Activated CD8-positive, alpha-beta memory T cell treated with anti-CD3 and anti-CD28 coated beads for 1 hour (primary cell): ENCODE data around the gene SOSTDC1.

Experiments
- DNase-seq, 2 donors: peaks; one replicate each; pipeline ENCODE4 v3.0.0-alpha.2; 2020; ENCODE audit warnings: low read depth in 1 of 2; ENCODE audit errors: extremely low read depth in 1 of 2

The SOSTDC1 gene

DNA sequence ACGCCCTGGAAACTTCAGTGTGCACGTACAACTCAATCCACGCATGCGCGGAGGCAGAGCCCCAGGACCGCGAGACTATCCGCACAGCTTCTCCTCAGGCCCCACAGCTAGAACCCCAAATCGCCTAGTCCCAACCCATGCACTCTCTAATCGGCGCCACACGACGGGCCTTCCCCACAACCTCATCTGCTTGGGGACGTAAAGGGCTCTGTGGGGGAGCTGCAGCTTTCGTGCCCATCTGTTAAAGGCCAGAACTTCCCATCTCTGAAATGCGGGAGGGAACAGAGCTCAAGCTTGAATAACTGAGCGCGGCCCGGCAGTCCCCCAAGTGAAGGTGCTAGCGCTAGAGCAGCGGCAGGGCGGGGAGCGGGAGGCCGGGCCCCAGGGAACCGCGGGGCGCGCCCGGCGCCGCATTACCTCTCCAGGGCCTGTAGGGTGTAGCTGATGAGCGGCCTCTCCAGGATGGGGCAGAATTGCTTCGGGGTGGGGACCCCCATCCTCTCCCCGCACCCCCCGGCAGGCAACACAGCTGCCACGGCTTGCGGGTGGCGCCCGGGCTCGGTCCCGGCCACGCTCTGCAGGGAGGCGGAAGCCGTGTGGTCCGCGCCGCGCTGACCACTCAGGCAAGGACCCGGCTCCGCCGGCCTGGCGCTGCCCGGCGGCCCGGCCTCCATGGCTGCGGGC lies 44.7 kb downstream of the SOSTDC1 start:
- DNase-seq: peak; percentile 64 to 67

DNA sequence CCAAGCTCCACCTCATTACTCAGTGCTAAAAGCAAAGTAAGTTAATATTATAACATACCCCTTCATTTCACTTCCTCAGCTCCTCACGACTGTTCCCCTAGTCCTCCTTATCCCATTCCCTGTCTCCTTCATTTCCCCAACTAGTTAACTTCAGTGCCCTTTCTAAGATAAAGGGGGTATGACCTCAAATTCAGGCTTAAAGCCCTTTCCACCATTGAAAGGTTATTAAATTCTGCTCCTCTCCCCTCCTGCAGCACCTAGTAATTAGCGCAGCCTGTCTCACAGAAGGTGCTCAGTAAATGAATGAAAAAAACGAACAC lies 45.2 kb downstream of the SOSTDC1 start:
- DNase-seq: no peak

DNA sequence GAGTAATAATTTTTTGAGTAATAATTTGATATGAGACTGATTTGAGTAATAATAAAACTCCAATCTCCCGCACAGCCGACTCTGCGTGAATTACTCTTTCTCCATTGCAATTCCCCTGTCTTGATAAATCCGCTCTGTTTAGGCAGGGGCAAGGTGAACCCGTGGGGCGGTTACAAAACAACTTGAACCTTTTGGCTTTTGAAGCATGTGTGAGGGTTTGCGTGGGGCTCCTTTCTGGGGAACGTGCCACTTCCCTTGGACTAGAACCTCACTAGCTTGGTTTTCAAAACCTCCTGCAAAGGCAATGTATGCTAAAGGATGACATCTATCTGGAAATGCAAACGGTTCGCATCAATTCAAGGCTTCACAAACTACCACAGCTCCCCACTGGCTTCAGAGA lies 45.7 kb downstream of the SOSTDC1 start:
- no peak for DNase-seq

DNA sequence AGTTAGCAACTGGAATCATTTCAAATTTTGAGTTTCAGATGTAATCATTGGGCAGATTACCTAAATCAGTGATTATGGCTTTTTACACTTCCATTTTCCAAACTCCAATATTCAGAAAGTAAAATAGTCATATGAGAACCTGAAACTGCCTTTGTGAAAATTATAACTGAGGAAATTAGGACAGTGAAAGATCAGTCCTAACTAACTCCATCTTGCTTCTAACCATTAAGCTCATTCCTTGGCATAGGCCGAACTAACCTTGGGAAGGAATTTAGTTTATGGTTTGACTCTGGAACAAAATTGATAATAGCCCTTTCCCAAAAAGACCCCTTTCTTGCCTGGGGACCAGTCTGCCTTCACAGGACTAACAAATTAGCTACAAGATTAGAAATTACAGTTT lies 46.4 kb downstream of the SOSTDC1 start:
- no peak for DNase-seq

DNA sequence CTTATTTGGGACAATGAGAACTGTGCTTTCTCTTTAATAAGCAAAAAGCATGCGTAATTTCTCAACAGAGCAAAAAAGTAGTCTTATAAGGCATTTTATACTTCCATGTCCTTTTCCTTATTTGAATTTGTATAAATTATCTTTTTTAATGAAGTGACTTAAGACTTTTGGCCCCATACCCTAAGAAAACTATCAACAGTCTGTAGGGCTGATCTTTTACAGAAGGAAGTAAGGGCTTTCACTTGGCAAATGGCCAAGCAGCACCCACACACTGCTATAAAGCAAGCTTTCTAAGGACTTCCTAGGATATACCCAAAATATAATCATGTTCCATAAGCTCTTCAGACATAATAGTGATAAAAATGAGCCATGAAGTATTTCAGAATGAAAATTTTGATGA lies 47.6 kb downstream of the SOSTDC1 start:
- no peak for DNase-seq

DNA sequence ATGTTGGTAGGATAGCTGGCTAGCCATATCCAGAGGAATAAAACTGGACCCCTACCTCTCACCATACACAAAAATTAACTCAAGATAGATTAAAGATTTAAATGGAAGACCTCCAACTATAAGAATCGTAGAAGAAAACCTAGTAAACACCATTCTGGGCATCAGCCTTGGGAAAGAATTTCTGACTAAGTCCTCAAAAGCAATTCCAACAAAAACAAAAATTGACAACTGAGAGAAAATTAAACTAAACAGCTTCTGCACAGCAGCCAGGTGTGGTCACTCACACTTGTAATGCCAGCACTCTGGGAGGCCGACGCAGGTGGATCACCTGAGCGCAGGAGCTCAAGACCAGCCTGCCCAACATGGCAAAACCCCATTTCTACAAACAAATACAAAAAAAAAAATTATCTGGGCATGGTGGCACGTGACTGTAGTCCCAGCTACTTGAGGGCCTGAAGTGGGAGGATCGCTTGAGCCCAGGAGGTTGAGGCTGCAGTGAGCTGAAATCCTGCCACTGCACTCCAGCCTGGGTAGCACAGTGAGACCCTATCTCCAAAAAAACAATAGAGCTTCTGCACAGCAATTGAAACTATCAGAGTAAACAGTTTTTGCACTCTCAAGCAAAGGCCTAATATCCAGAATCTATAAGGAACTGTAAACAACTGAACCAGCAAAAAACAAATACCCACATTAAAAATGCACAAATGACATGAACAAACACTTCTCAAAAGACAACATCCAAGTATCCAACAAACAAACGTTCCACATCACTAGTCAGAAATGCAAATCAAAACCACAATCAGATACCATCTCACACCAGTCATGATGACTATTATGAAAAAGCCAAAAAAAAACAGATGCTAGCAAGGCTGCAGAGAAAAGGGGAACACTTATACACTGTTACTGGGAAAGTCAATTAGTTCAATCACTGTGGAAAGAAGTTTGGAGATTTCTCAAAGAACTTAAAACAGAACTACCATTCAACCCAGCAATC lies 49.0 kb downstream of the SOSTDC1 start:
- DNase-seq: no peak

DNA sequence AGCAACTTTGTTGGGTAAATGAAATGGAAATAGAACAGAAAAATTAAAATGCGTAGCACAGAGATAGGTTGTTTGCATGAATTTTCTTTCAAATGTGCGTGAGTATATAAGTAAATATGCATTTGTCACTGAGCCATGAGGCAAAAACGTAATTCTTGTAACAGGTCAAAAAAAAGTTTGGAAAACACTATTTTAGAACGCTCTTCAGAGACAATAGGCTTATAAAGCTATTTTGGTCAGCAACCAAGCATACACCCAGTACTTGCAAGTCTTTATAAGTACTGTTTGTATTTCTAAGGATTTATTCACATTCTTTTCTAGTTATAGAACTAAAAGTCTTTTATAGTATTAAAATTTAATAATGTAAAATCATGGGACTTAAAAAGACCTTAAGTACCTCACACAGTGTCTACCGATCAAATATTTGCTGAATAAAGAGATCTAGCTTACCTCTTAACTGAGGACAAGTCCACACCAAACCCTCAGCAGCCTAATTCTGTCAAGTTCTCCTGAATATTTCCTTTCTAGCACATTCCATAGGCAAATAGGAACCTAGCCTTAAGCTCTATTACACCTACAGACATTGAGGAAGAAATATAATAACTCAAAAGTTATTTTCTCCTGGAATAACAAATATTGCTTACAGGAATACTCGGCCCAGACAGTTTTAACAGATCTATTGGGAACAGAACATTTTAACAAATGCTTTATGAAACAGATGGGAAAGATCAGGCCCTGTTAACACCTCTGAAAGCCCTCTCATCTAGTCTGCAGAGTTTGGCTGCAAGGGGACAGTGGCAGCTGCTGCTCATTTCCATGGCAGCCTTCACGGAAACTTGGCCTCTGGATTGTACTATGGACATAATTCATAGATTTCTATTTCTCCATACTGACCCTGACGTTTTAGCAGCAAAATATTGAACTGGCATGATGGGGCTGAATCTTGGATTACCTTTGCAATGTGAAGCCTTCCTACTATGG lies 53.0 kb downstream of the SOSTDC1 start:
- no peak for DNase-seq
